ENCODE data around the gene AQP7. TPM values are rescaled to one million over a fixed set of nuclear protein-coding genes. Genes with fewer than 3 reads are reported as not detected.
"Not testable (repeated sequence)": the region's sequence is repeated elsewhere in the genome, so short reads cannot be mapped to it uniquely, and the experiment has no call there.

Gene AQP7
- total RNA-seq, 1 donor from 2014 or later: not detected

GRCh38 chr9:33388110-33388994 is 14.0 kb downstream of the AQP7 start:
- TF ChIP-seq CTCF (IDR thresholded peaks at IDR 0.05; ENCODE audit: insufficient read depth, low read length, poor library complexity, severe bottlenecking): no peak
- Histone ChIP-seq H3K36me3 (ENCODE audit: control insufficient read depth, insufficient read depth, low read length) (no peaks in the 10 kb centered on the region), H3K4me3 (ENCODE audit: low read depth, low read length) (no peak overlapping the region), H3K27me3 (ENCODE audit: control insufficient read depth, insufficient read depth, low read length) (no peaks in the 10 kb centered on the region)
- no peak for DNase-seq (ENCODE audit: low read depth)

DNA sequence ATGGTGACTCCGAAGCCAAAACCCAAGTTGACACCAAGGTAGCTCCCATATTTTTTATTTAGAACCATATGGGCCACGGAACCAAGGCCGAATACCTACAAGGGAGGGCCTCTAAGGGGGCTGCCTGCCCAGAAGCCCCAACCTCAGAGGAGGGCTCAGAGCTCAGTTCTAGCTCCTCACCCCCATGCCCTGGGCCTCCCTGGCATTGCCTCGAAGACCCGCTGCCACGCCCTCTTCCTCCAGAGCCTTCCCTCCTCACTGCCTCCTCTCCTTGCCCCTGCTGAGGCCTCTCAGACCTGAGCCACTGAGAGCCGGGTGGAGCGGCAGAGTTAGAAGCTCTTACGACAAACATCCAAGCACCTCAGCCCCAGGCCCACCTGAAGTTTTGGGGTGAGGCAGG is 15.4 kb downstream of the AQP7 start:
- H3K4me3 ChIP-seq (ENCODE audit: low read depth, low read length); DNase-seq (ENCODE audit: low read depth); H3K36me3 ChIP-seq (ENCODE audit: control insufficient read depth, insufficient read depth, low read length); H3K27me3 ChIP-seq (ENCODE audit: control insufficient read depth, insufficient read depth, low read length): not testable (repeated sequence)

DNA sequence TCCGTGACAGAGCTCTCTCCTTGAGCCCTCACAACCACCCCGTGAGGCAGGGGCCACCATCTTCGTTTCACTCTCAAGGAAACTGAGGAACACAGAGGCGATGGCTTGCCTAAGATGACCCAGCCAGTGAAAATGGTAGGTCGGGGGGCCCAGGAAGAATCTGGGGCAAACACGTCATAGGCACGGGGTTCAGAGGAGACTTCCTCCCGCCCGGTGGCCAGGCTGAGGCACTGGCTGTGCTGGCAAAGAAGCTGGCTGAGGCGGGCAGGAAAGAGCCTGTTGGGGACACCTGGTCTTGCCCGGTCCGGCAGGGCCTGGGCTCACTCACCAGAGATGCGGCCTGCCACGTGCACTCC is 15.7 kb downstream of the AQP7 start:
- DNase-seq (ENCODE audit: low read depth); H3K36me3 ChIP-seq (ENCODE audit: control insufficient read depth, insufficient read depth, low read length): not testable (repeated sequence)

GRCh38 chr9:33385979-33386640 is 16.3 kb downstream of the AQP7 start:
- H3K36me3 ChIP-seq (ENCODE audit: control insufficient read depth, insufficient read depth, low read length); DNase-seq (ENCODE audit: low read depth); H3K27me3 ChIP-seq (ENCODE audit: control insufficient read depth, insufficient read depth, low read length); H3K4me3 ChIP-seq (ENCODE audit: low read depth, low read length): not testable (repeated sequence)

More for the DNA sequence above, 15.7 kb downstream of the AQP7 start:
- H3K27me3 ChIP-seq (ENCODE audit: control insufficient read depth, insufficient read depth, low read length); H3K4me3 ChIP-seq (ENCODE audit: low read depth, low read length): not testable (repeated sequence)

GRCh38 chr9:33385536-33385935 is 16.8 kb downstream of the AQP7 start:
- not testable (repeated sequence) for H3K27me3 ChIP-seq (ENCODE audit: control insufficient read depth, insufficient read depth, low read length); H3K4me3 ChIP-seq (ENCODE audit: low read depth, low read length); H3K36me3 ChIP-seq (ENCODE audit: control insufficient read depth, insufficient read depth, low read length); DNase-seq (ENCODE audit: low read depth)

DNA sequence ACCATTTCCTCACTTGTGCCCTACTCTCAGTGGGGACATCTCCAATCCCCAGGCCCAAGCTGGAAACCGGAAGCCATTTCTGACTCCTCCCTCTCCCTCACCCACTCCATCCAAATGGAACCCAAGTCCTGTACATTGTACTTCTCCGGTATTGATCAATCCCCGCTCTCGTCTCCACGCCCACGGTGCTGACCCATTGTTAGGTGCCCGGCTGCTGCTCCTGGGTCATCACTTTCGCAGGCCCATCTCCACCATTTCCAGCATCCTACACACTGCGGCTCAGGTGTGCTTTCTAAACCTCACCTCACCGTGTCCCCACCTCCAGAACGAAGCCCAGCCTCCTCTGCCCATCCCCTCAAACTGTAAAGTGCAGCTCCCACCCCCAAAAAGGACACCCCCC is 19.0 kb downstream of the AQP7 start:
- not testable (repeated sequence) for DNase-seq (ENCODE audit: low read depth); H3K27me3 ChIP-seq (ENCODE audit: control insufficient read depth, insufficient read depth, low read length); H3K4me3 ChIP-seq (ENCODE audit: low read depth, low read length); H3K36me3 ChIP-seq (ENCODE audit: control insufficient read depth, insufficient read depth, low read length)

GRCh38 chr9:33382397-33382796 is 20.0 kb downstream of the AQP7 start:
- not testable (repeated sequence) for H3K27me3 ChIP-seq (ENCODE audit: control insufficient read depth, insufficient read depth, low read length); H3K4me3 ChIP-seq (ENCODE audit: low read depth, low read length); DNase-seq (ENCODE audit: low read depth); H3K36me3 ChIP-seq (ENCODE audit: control insufficient read depth, insufficient read depth, low read length)

GRCh38 chr9:33381231-33381791 is 21.1 kb downstream of the AQP7 start:
- TF ChIP-seq CTCF (IDR thresholded peaks at IDR 0.05; ENCODE audit: insufficient read depth, low read length, poor library complexity, severe bottlenecking): no peak
- no peaks in the 10 kb centered on the region for H3K36me3 ChIP-seq (ENCODE audit: control insufficient read depth, insufficient read depth, low read length)
- no peak for DNase-seq (ENCODE audit: low read depth)
- H3K27me3 ChIP-seq (ENCODE audit: control insufficient read depth, insufficient read depth, low read length): no peaks in the 10 kb centered on the region
- H3K4me3 ChIP-seq (ENCODE audit: low read depth, low read length): no peak overlapping the region
